Islet of Langerhans (tissue), 1 donor: ENCODE measurements around the gene RCC2.

ENCODE experiments used
- FAIRE-seq: peaks from one replicate; lab custom pipeline; 2011; peaks lifted over from hg19 to GRCh38; lab: Jason Lieb, UNC

RCC2 gene

GRCh38 chr1:17441993-17442357 is 2.5 kb upstream of the RCC2 start:
- no peak for FAIRE-seq

- no peak for FAIRE-seq
These were observed 2.0 kb upstream of the RCC2 start for GRCh38 chr1:17441265-17441992.

GRCh38 chr1:17440827-17441168 is 1.3 kb upstream of the RCC2 start:
- no peak for FAIRE-seq

GRCh38 chr1:17440074-17440826 is 773 bp upstream of the RCC2 start:
- FAIRE-seq, result peak; percentile 21

- no peak for FAIRE-seq
These were observed 893 bp downstream of the RCC2 start for GRCh38 chr1:17438318-17439249.

- no peak for FAIRE-seq
These were observed 1.7 kb downstream of the RCC2 start for GRCh38 chr1:17437580-17438317.

GRCh38 chr1:17437260-17437579 is 2.3 kb downstream of the RCC2 start:
- FAIRE-seq, result no peak

GRCh38 chr1:17436380-17437174 is 2.9 kb downstream of the RCC2 start:
- FAIRE-seq, result no peak

GRCh38 chr1:17434601-17435000 is 4.9 kb downstream of the RCC2 start:
- no peak for FAIRE-seq

GRCh38 chr1:17434016-17434415 is 5.5 kb downstream of the RCC2 start:
- no peak for FAIRE-seq

GRCh38 chr1:17433261-17433660 is 6.2 kb downstream of the RCC2 start:
- no peak for FAIRE-seq

GRCh38 chr1:17432412-17432811 is 7.1 kb downstream of the RCC2 start:
- FAIRE-seq, result no peak

GRCh38 chr1:17429183-17429582 is 10.3 kb downstream of the RCC2 start:
- no peak for FAIRE-seq

GRCh38 chr1:17427696-17428660 is 11.5 kb downstream of the RCC2 start:
- FAIRE-seq, result no peak

- no peak for FAIRE-seq
These were observed 13.5 kb downstream of the RCC2 start for GRCh38 chr1:17425806-17426600.

- no peak for FAIRE-seq
These were observed 15.7 kb downstream of the RCC2 start for GRCh38 chr1:17423781-17424245.

GRCh38 chr1:17422461-17422860 is 17.0 kb downstream of the RCC2 start:
- FAIRE-seq, result no peak

GRCh38 chr1:17420391-17420918 is 19.0 kb downstream of the RCC2 start:
- no peak for FAIRE-seq
